Stimulated activated naive CD8-positive, alpha-beta T cell treated with anti-CD3 and anti-CD28 coated beads, Interleukin-15, amount 100 ng/mL, for 72 hours (primary cell): ENCODE data around the gene CARS1.
"Not testable (repeated sequence)": the region's sequence is repeated elsewhere in the genome, so short reads cannot be mapped to it uniquely, and the experiment has no call there.

Experiments
- ATAC-seq: fragments of 150-1000 bp; cut with Tn5 transposase; 2 replicates; pipeline ENCODE4 v1.10.0; 2021; ENCODE audit warnings: mild to moderate bottlenecking, moderate library complexity
- DNase-seq, 2 donors: peaks; one replicate each; pipeline ENCODE4 v3.0.0; 2021 to 2022
- H3K27ac Mint-ChIP-seq, 2 donors: one replicate each; pipeline ENCODE4 v1.8.0; 2022; ENCODE audit warnings: mild to moderate bottlenecking in 2 of 2, mixed read lengths in 2 of 2, moderate library complexity in 2 of 2
- H3K27me3 Mint-ChIP-seq: one replicate; pipeline ENCODE4 v1.8.0; 2022; ENCODE audit warnings: mixed read lengths
- H3K4me1 Mint-ChIP-seq: one replicate; pipeline ENCODE4 v1.8.0; 2022; ENCODE audit warnings: mild to moderate bottlenecking, mixed read lengths
- H3K4me3 Mint-ChIP-seq, 2 donors: one replicate each; pipeline ENCODE4 v1.8.0; 2022; ENCODE audit warnings: mild to moderate bottlenecking in 2 of 2, mixed read lengths in 2 of 2, moderate library complexity in 1 of 2
- H3K9me3 Mint-ChIP-seq, 2 donors: one replicate each; pipeline ENCODE4 v1.8.0; 2022; ENCODE audit warnings: mixed read lengths in 2 of 2

Gene CARS1

DNA sequence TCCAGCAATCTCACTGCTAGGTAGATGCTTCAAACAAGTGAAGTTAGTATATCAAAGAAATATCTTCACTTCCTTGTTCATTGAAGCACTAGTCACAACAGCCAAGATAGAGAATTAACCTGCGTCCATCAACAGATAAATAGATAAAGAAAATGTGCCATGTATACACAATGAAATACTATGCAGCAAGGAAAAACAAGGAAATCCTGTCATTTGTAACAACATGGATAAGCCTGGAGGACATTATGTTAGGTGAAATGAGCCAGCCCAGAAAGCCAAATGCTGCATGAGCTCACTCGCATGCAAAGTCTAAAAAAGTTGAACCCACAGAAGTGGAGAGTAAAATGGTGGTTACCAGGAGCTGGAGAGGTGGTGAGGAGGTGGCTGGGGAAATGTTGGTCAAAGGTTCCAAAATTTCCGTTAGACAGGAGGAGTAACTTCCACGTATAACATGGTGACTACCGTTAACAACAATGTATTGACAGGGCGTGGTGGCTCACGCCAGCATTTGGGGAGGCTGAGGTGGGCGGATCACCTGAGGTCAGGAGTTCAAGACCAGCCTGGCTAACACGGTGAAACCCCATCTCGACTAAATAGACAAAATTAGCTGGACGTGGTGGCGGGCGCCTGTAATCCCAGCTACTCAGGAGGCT is 23.6 kb upstream of the CARS1 start:
- Mint-ChIP-seq H3K4me3 (no peak overlapping the region), H3K27ac (no peak overlapping the region), H3K27me3 (peaks cover 49% of the 10 kb centered on the region), H3K4me1 (no peaks in the 10 kb centered on the region), H3K9me3 (no peaks in the 10 kb centered on the region)
- DNase-seq (no peak), ATAC-seq (no peak)

GRCh38 chr11:3080104-3080503 is 22.9 kb upstream of the CARS1 start:
- no peaks in the 10 kb centered on the region for H3K4me1 Mint-ChIP-seq

GRCh38 chr11:3077846-3078440 is 20.7 kb upstream of the CARS1 start:
- H3K9me3 Mint-ChIP-seq: no peaks in the 10 kb centered on the region
- no peak overlapping the region for H3K4me3 Mint-ChIP-seq
- peaks cover 24% of the 10 kb centered on the region for H3K27me3 Mint-ChIP-seq
- no peak for ATAC-seq
- no peak for DNase-seq
- no peaks in the 10 kb centered on the region for H3K4me1 Mint-ChIP-seq
- no peak overlapping the region for H3K27ac Mint-ChIP-seq

More at GRCh38 chr11:3080104-3080503, 22.9 kb upstream of the CARS1 start:
- H3K27ac Mint-ChIP-seq: no peak overlapping the region
- no peak for DNase-seq
- peaks cover 43% of the 10 kb centered on the region for H3K27me3 Mint-ChIP-seq
- H3K4me3 Mint-ChIP-seq: no peak overlapping the region
- ATAC-seq: no peak
- no peaks in the 10 kb centered on the region for H3K9me3 Mint-ChIP-seq

DNA sequence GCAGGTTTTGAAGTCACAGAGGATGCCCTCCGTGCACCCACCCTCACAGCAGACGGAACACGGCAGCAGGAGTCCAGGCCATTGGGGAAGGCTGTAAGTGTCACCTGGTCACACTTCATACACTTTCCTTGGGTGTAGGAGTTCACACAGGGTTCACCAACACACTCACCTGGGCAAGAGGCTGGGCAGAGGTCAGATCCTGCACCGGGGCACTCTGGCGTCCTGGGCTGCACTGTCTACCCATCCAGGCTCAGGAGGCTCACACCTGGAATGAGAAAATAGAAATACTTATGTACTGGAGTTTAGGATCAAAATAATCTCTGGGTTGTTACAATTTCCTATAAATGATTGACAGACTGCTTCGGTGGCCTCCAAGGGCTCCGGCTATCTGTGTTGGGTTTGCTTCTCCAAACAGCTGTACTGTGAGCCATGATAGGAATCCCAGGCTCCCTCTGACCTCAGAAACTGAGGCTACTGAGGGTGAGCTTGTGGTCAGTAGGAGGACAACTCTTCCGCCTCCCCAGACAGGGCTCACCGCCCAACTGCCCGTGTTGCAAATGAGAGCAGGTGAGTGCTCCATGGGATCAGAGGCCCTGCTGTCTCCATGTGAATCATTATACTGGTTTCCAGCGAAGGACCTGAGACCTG is 20.1 kb upstream of the CARS1 start:
- Mint-ChIP-seq H3K27me3 (peaks cover 18% of the 10 kb centered on the region), H3K27ac (no peak overlapping the region), H3K4me1 (no peaks in the 10 kb centered on the region), H3K9me3 (no peaks in the 10 kb centered on the region), H3K4me3 (no peak overlapping the region)
- no peak for DNase-seq
- ATAC-seq: no peak

DNA sequence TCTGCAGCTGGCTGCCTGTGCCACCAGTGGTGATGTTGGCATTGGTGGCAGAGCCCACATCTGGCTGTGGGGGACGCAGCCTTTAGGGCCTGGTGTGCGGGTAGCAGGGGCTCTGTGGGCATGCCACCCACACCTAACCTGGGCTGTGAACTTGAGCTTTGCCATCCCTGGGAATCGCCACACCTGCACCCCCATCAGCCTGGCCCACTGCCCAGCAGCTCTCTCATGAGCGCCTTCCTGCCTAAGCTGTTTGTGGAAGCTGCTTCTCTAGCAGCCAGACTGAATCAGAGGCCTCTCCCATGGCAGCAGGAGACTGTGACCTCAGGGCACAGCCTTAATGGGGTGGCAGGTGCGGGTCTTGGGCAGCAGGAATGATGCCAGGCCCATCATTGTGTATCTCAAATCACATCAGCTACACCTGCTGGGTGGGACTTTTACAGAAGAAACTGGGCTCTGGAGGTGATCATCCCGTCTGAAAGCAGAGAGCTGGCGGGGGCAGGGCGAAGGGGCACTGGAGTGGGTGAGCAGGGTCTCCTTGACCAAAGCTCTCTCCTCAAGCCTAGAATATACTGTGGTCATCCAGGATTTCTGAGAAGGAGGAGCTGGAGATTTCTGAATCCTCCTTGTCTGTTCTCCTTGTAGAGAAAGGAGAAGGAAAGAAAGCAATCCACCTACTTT is 17.8 kb upstream of the CARS1 start:
- H3K9me3 Mint-ChIP-seq: no peaks in the 10 kb centered on the region

GRCh38 chr11:3073029-3073435 is 15.8 kb upstream of the CARS1 start:
- Mint-ChIP-seq H3K27me3 (peaks cover 8% of the 10 kb centered on the region), H3K4me1 (no peaks in the 10 kb centered on the region), H3K27ac (no peak overlapping the region), H3K4me3 (no peak overlapping the region), H3K9me3 (no peaks in the 10 kb centered on the region)
- ATAC-seq (no peak), DNase-seq (no peak)

More for the DNA sequence above, 17.8 kb upstream of the CARS1 start:
- DNase-seq (no peak), ATAC-seq (no peak)
- no peak overlapping the region for H3K4me3 Mint-ChIP-seq
- no peak overlapping the region for H3K27ac Mint-ChIP-seq
- no peaks in the 10 kb centered on the region for H3K4me1 Mint-ChIP-seq
- H3K27me3 Mint-ChIP-seq: peaks cover 7% of the 10 kb centered on the region

GRCh38 chr11:3069425-3069824 is 12.2 kb upstream of the CARS1 start:
- ATAC-seq: no peak
- no peak for DNase-seq
- peaks cover 25% of the 10 kb centered on the region for H3K27me3 Mint-ChIP-seq

DNA sequence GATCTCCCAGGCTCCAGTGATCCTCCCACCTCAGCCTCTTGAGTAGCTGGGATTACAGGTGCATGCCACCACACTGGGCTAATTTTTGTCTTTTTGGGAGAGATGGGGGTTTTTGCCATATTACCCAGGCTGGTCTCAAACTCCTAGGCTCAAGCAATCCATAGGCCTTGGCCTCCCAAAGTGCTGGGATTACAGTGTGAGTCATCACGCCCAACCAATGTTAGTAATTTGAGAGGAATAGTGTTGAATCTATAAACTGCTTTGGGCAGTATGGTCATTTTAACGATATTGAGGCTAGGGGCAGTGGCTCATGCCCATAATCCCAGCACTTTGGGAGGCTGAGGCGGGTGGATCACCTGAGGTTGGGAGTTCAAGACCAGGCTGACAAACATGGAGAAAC is 9.1 kb upstream of the CARS1 start:
- H3K4me3 Mint-ChIP-seq, DNase-seq, H3K4me1 Mint-ChIP-seq, H3K27ac Mint-ChIP-seq, H3K9me3 Mint-ChIP-seq, ATAC-seq: not testable (repeated sequence)
- peaks cover 34% of the 10 kb centered on the region for H3K27me3 Mint-ChIP-seq

More at GRCh38 chr11:3069425-3069824, 12.2 kb upstream of the CARS1 start:
- Mint-ChIP-seq H3K27ac (no peak overlapping the region), H3K4me3 (no peak overlapping the region), H3K4me1 (no peaks in the 10 kb centered on the region), H3K9me3 (no peaks in the 10 kb centered on the region)

DNA sequence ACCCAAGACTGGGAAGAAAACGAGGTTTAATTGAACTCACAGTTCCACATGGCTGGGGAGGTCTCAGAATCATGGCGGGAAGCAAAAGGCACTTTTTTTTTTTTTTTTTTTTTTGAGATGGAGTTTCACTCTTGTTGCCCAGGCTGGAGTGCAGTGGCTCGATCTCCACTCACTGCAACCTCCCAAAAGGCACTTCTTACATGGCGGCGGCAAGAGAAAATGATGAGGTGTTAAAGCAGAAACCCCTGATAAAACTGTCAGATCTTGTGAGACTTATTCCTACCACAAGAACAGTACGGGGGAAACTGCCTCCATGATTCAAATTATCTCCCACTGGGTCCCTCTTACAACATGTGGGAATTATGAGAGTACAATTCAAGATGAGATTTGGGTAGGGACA is 7.5 kb upstream of the CARS1 start:
- ATAC-seq, H3K27ac Mint-ChIP-seq, DNase-seq, H3K9me3 Mint-ChIP-seq, H3K4me1 Mint-ChIP-seq, H3K4me3 Mint-ChIP-seq: not testable (repeated sequence)
- peaks cover 34% of the 10 kb centered on the region for H3K27me3 Mint-ChIP-seq

DNA sequence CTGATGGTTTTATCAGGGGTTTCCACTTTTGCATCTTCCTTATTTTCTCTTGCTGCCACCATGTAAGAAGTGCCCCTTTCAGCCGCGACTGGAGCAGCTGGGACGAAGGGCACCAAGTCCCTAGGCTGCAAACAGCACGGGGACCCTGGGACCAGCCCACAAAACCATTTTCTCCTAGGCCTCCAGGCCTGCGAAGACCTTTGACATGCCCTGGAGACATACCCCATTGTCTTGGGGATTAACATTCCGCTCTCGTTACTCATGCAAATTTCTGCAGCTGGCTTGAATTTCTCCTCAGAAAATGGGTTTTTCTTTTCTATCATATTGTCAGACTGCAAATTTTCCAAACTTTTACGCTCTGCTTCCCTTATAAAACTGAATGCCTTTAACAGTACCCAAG is 6.7 kb upstream of the CARS1 start:
- not testable (repeated sequence) for H3K4me1 Mint-ChIP-seq, DNase-seq, H3K27ac Mint-ChIP-seq, ATAC-seq, H3K9me3 Mint-ChIP-seq, H3K4me3 Mint-ChIP-seq
- H3K27me3 Mint-ChIP-seq: peaks cover 34% of the 10 kb centered on the region

- H3K27ac Mint-ChIP-seq, DNase-seq, H3K4me1 Mint-ChIP-seq, H3K9me3 Mint-ChIP-seq, H3K4me3 Mint-ChIP-seq, ATAC-seq: not testable (repeated sequence)
- peaks cover 30% of the 10 kb centered on the region for H3K27me3 Mint-ChIP-seq
Measured at GRCh38 chr11:3063432-3063831, 6.2 kb upstream of the CARS1 start.

GRCh38 chr11:3060436-3061025 is 3.3 kb upstream of the CARS1 start:
- H3K27ac Mint-ChIP-seq: peak overlapping the region in 1 of 2 donors; percentile 48
- H3K27me3 Mint-ChIP-seq: peaks cover 12% of the 10 kb centered on the region
- DNase-seq (no peak), ATAC-seq (no peak)
- H3K4me3 Mint-ChIP-seq: no peak overlapping the region
- H3K4me1 Mint-ChIP-seq: peaks cover 17% of the 10 kb centered on the region
- H3K9me3 Mint-ChIP-seq: no peaks in the 10 kb centered on the region

GRCh38 chr11:3058753-3059664 is 1.8 kb upstream of the CARS1 start:
- peaks cover 4% of the 10 kb centered on the region for H3K27me3 Mint-ChIP-seq
- H3K4me1 Mint-ChIP-seq: peaks cover 32% of the 10 kb centered on the region
- peak overlapping the region in 1 of 2 donors; percentile 39 for H3K4me3 Mint-ChIP-seq
- no peaks in the 10 kb centered on the region for H3K9me3 Mint-ChIP-seq
- H3K27ac Mint-ChIP-seq: no peak overlapping the region
- DNase-seq (no peak), ATAC-seq (no peak)

- ATAC-seq: peak; percentile 38
- Mint-ChIP-seq H3K27ac (peak overlapping the region; percentile 97 to 99), H3K4me1 (peaks cover 53% of the 10 kb centered on the region), H3K4me3 (peak overlapping the region; percentile 98), H3K27me3 (no peaks in the 10 kb centered on the region), H3K9me3 (no peaks in the 10 kb centered on the region)
- peak; percentile 34 to 48 for DNase-seq
Measured at GRCh38 chr11:3056296-3057068, 741 bp downstream of the CARS1 start.
